ENCODE measurements around the gene ARHGDIA.

DNA sequence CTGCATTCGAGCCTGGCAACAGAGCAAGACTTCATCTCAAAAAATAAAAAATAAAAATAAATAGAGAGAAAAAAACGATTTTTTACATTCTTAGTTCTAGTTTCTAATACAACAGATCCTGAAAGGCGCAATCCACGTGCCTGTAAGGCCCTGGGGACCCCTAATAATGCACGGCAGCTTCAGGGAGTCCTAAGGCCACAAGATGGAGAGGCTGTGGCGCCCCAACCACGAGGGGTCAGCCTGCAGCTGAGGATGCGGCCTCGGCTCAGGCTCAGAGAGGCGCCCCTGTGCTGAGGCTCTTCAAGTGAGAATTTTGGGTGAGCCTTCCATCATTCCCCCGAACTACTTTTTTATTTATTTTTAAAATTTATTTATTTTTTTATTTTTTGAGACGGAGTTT is 21.7 kb downstream of the ARHGDIA start:
- TF ChIP-seq, protein P1, sequence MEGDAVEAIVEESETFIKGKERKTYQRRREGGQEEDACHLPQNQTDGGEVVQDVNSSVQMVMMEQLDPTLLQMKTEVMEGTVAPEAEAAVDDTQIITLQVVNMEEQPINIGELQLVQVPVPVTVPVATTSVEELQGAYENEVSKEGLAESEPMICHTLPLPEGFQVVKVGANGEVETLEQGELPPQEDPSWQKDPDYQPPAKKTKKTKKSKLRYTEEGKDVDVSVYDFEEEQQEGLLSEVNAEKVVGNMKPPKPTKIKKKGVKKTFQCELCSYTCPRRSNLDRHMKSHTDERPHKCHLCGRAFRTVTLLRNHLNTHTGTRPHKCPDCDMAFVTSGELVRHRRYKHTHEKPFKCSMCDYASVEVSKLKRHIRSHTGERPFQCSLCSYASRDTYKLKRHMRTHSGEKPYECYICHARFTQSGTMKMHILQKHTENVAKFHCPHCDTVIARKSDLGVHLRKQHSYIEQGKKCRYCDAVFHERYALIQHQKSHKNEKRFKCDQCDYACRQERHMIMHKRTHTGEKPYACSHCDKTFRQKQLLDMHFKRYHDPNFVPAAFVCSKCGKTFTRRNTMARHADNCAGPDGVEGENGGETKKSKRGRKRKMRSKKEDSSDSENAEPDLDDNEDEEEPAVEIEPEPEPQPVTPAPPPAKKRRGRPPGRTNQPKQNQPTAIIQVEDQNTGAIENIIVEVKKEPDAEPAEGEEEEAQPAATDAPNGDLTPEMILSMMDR (IDR thresholded peaks at IDR 0.05; ENCODE audit: low read length), result no peak
- no peak for TF ChIP-seq EZH2 (optimal IDR thresholded peaks at IDR 0.05; ENCODE audit: low read depth, low read length)

All from MM.1S (cell line).